PC-3 (cell line): ENCODE data around the gene DAAM1.

ENCODE experiments used
- CTCF ChIP-seq: fragments of 300-600 bp; sonication (generic); conservative IDR thresholded peaks from 2 replicates; pipeline ENCODE4 v1.5.1; 2017; ENCODE audit warnings: antibody characterized with exemption, low read depth, mild to moderate bottlenecking, low read length
- EZH2 ChIP-seq: fragments of 300-600 bp; sonication (generic); IDR thresholded peaks from one replicate; pipeline ENCODE4 v1.6.1; 2017; ENCODE audit warnings: antibody characterized with exemption, mild to moderate bottlenecking, low read length; ENCODE audit not compliant: unreplicated experiment
- EZH2phosphoT487 ChIP-seq: fragments of 300-600 bp; sonication (generic); IDR thresholded peaks from 2 replicates; pipeline ENCODE4 v1.6.1; 2018; ENCODE audit warnings: mild to moderate bottlenecking, antibody characterized with exemption, low read length, borderline replicate concordance

GRCh38 chr14:59183150-59183549 is 5.3 kb upstream of the DAAM1 start:
- TF ChIP-seq CTCF (no peak), EZH2phosphoT487 (no peak), EZH2 (no peak)
